GM19043 (cell line): ENCODE measurements around the gene DDX42.
"Not testable (repeated sequence)": the region's sequence is repeated elsewhere in the genome, so short reads cannot be mapped to it uniquely, and the experiment has no call there.

Experiments used
- ATAC-seq: cut with Tn5 transposase; IDR thresholded peaks from one replicate; pipeline ENCODE4 v1.9.1; 2021; ENCODE audit warnings: low read depth; ENCODE audit not compliant: unreplicated experiment

The DDX42 gene

GRCh38 chr17:63774969-63775265 lies 947 bp downstream of the DDX42 start:
- ATAC-seq, result no peak

GRCh38 chr17:63775420-63775819 lies 1.4 kb downstream of the DDX42 start:
- no peak for ATAC-seq

GRCh38 chr17:63780507-63780906 lies 6.5 kb downstream of the DDX42 start:
- ATAC-seq, result no peak

- no peak for ATAC-seq
Observed at GRCh38 chr17:63780928-63781327, 7.0 kb downstream of the DDX42 start.

- no peak for ATAC-seq
Observed at GRCh38 chr17:63783522-63783921, 9.6 kb downstream of the DDX42 start.

- ATAC-seq, result no peak
Observed at GRCh38 chr17:63785556-63785955, 11.6 kb downstream of the DDX42 start.

- no peak for ATAC-seq
Observed at GRCh38 chr17:63786117-63786516, 12.1 kb downstream of the DDX42 start.

- ATAC-seq, result no peak
Observed at GRCh38 chr17:63786971-63787711, 13.2 kb downstream of the DDX42 start.

- ATAC-seq, result no peak
Observed at GRCh38 chr17:63790057-63790456, 16.1 kb downstream of the DDX42 start.

GRCh38 chr17:63792055-63792729 lies 18.2 kb downstream of the DDX42 start:
- no peak for ATAC-seq

- not testable (repeated sequence) for ATAC-seq
Observed at GRCh38 chr17:63796375-63796774, 22.4 kb downstream of the DDX42 start.

- no peak for ATAC-seq
Observed at GRCh38 chr17:63798572-63799106, 24.7 kb downstream of the DDX42 start.

- ATAC-seq, result no peak
Observed at GRCh38 chr17:63800783-63801182, 26.8 kb downstream of the DDX42 start.

- ATAC-seq, result no peak
Observed at GRCh38 chr17:63804328-63804727, 30.4 kb downstream of the DDX42 start.

GRCh38 chr17:63805591-63805990 lies 31.6 kb downstream of the DDX42 start:
- no peak for ATAC-seq

- ATAC-seq, result no peak
Observed at GRCh38 chr17:63809970-63810369, 36.0 kb downstream of the DDX42 start.

- no peak for ATAC-seq
Observed at GRCh38 chr17:63816123-63816522, 42.2 kb downstream of the DDX42 start.

GRCh38 chr17:63816669-63817068 lies 42.7 kb downstream of the DDX42 start:
- no peak for ATAC-seq

GRCh38 chr17:63817736-63818385 lies 43.9 kb downstream of the DDX42 start:
- no peak for ATAC-seq

GRCh38 chr17:63819131-63819530 lies 45.2 kb downstream of the DDX42 start:
- no peak for ATAC-seq
